ENCODE measurements around the gene TMEM176A.

DNA sequence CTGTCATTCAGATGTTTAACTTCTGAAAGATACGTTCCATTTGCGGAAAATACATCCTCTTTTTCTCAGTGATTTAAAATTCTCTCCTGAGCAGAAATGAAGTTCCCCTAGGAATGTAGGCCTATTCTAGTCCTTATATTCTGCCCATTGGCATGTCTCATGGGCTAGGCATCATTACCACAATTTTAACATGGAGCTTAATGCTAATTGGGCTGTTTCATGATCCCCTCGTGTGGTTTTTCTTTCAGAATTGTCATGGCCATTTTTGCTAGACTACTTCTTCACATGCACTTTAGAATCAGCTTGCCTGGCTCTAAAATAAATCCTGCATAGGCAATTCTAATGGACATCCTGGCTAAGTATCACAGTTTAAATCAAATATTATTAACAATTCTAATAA lies 1.4 kb upstream of the TMEM176A start:
- TF ChIP-seq, protein P1, sequence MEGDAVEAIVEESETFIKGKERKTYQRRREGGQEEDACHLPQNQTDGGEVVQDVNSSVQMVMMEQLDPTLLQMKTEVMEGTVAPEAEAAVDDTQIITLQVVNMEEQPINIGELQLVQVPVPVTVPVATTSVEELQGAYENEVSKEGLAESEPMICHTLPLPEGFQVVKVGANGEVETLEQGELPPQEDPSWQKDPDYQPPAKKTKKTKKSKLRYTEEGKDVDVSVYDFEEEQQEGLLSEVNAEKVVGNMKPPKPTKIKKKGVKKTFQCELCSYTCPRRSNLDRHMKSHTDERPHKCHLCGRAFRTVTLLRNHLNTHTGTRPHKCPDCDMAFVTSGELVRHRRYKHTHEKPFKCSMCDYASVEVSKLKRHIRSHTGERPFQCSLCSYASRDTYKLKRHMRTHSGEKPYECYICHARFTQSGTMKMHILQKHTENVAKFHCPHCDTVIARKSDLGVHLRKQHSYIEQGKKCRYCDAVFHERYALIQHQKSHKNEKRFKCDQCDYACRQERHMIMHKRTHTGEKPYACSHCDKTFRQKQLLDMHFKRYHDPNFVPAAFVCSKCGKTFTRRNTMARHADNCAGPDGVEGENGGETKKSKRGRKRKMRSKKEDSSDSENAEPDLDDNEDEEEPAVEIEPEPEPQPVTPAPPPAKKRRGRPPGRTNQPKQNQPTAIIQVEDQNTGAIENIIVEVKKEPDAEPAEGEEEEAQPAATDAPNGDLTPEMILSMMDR (IDR thresholded peaks at IDR 0.05; ENCODE audit: insufficient read depth, low read length, poor library complexity, severe bottlenecking) = no peak
- TF ChIP-seq EZH2phosphoT487 (conservative IDR thresholded peaks at IDR 0.05; ENCODE audit: low read length) = no peak
